Loucy (cell line): ENCODE measurements around the gene OR8K3.

Experiments used
- H2AFZ ChIP-seq: fragments of 200-600 bp; sonication (generic); 2 replicates; pipeline ENCODE4 v1.6.0; 2016; ENCODE audit warnings: antibody characterized with exemption, mild to moderate bottlenecking, low read length, moderate library complexity
- H3F3A ChIP-seq: fragments of 200-600 bp; 2 replicates; pipeline ENCODE4 v1.6.0; 2016; ENCODE audit warnings: antibody characterized with exemption, low read depth, mild to moderate bottlenecking
- H3K27me3 ChIP-seq: fragments of 200-600 bp; sonication (generic); 2 replicates; pipeline ENCODE4 v1.6.1; 2014; ENCODE audit warnings: low read length, mild to moderate bottlenecking; ENCODE audit not compliant: insufficient read depth, poor library complexity, severe bottlenecking
- H3K36me3 ChIP-seq: fragments of 200-600 bp; sonication (generic); 2 replicates; pipeline ENCODE4 v1.6.1; 2016; ENCODE audit warnings: low read length; ENCODE audit not compliant: insufficient read depth
- H3K4me1 ChIP-seq: fragments of 200-600 bp; sonication (generic); 2 replicates; pipeline ENCODE4 v1.5.1; 2014; ENCODE audit warnings: low read length, mild to moderate bottlenecking; ENCODE audit not compliant: insufficient read depth, poor library complexity, severe bottlenecking
- H3K4me2 ChIP-seq: fragments of 200-600 bp; sonication (generic); 2 replicates; pipeline ENCODE4 v1.6.0; 2014; ENCODE audit warnings: antibody characterized with exemption, low read length, low read depth, mild to moderate bottlenecking; ENCODE audit not compliant: poor library complexity, severe bottlenecking
- H3K4me3 ChIP-seq: fragments of 200-600 bp; sonication (generic); 2 replicates; pipeline ENCODE4 v1.5.1; 2014; ENCODE audit warnings: low read length, mild to moderate bottlenecking, mixed read lengths; ENCODE audit not compliant: poor library complexity, severe bottlenecking
- H3K79me2 ChIP-seq: fragments of 200-600 bp; sonication (generic); 2 replicates; pipeline ENCODE4 v1.6.1; 2014; ENCODE audit warnings: low read length; ENCODE audit not compliant: insufficient read depth
- H3K9ac ChIP-seq: fragments of 200-600 bp; sonication (generic); 2 replicates; pipeline ENCODE4 v1.6.0; 2014; ENCODE audit warnings: mild to moderate bottlenecking, low read depth, low read length, moderate library complexity; ENCODE audit not compliant: poor library complexity, severe bottlenecking
- H3K9me2 ChIP-seq: fragments of 200-600 bp; sonication (generic); replicated peaks from 2 replicates; pipeline ENCODE4 v1.6.1; 2016; ENCODE audit warnings: low read depth, low read length, mixed read lengths
- H3K9me3 ChIP-seq: fragments of 200-600 bp; sonication (generic); 2 replicates; pipeline ENCODE4 v1.6.1; 2014; ENCODE audit warnings: mild to moderate bottlenecking, antibody characterized with exemption, low read length, low read depth; ENCODE audit not compliant: insufficient read depth
- H4K20me1 ChIP-seq: fragments of 200-600 bp; sonication (generic); 2 replicates; pipeline ENCODE4 v1.6.0; 2014; ENCODE audit warnings: antibody characterized with exemption, low read length, mild to moderate bottlenecking; ENCODE audit not compliant: insufficient read depth, poor library complexity, severe bottlenecking
- EZH2phosphoT487 ChIP-seq: fragments of 200-600 bp; IDR thresholded peaks from 2 replicates; pipeline ENCODE4 v1.6.1; 2018; ENCODE audit warnings: antibody characterized with exemption, mild to moderate bottlenecking, moderate library complexity, borderline replicate concordance
- TF ChIP-seq, protein P1 (sequence below): fragments of 200-600 bp; sonication (generic); conservative IDR thresholded peaks from 2 replicates; pipeline ENCODE4 v1.5.1; 2014; ENCODE audit warnings: mild to moderate bottlenecking, antibody characterized with exemption, low read length

OR8K3 gene

DNA sequence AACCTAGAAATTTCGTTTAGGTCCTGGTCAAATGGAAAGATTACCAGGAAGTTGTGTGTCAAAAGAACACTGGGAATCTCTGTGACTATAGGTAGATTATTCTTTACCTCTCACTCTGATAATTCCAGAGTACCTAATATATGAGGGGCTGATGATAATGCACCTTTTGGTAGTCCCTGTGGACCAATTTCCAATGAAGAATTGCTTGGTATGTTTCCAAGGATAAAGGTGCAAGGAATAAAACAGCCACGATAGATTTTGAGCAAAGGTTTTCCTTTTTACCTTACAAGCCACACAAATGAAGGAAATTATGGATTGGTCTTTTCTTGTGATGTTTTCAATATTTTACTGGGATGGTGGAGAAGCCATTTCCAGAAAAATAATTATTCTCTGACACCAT lies 22.8 kb upstream of the OR8K3 start, which contains the start of gene OR8H1:
Gene OR8H1 (minus strand): TSS at position 101 of the 400 bp plus-strand sequence. CDS start 1,192 bp downstream, outside the sequence.
- H3K4me1 ChIP-seq = no peaks in the 10 kb centered on the region
- H3K9me3 ChIP-seq = no peaks in the 10 kb centered on the region
- TF ChIP-seq EZH2phosphoT487 = no peak
- TF ChIP-seq, protein P1, sequence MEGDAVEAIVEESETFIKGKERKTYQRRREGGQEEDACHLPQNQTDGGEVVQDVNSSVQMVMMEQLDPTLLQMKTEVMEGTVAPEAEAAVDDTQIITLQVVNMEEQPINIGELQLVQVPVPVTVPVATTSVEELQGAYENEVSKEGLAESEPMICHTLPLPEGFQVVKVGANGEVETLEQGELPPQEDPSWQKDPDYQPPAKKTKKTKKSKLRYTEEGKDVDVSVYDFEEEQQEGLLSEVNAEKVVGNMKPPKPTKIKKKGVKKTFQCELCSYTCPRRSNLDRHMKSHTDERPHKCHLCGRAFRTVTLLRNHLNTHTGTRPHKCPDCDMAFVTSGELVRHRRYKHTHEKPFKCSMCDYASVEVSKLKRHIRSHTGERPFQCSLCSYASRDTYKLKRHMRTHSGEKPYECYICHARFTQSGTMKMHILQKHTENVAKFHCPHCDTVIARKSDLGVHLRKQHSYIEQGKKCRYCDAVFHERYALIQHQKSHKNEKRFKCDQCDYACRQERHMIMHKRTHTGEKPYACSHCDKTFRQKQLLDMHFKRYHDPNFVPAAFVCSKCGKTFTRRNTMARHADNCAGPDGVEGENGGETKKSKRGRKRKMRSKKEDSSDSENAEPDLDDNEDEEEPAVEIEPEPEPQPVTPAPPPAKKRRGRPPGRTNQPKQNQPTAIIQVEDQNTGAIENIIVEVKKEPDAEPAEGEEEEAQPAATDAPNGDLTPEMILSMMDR = no peak
- no peaks in the 10 kb centered on the region for H4K20me1 ChIP-seq
- no peaks in the 10 kb centered on the region for H3K27me3 ChIP-seq
- no peak within 1 kb of the TSS for H3K9ac ChIP-seq
- no peak within 1 kb of the TSS for H3K4me2 ChIP-seq
- no peaks in the 10 kb centered on the region for H3F3A ChIP-seq
- H3K4me3 ChIP-seq = no peak within 1 kb of the TSS
- H3K79me2 ChIP-seq = no peaks in the 10 kb centered on the region
- no peak within 1 kb of the TSS for H2AFZ ChIP-seq
- H3K36me3 ChIP-seq = no peaks in the 10 kb centered on the region
- H3K9me2 ChIP-seq = no peaks in the 10 kb centered on the region

DNA sequence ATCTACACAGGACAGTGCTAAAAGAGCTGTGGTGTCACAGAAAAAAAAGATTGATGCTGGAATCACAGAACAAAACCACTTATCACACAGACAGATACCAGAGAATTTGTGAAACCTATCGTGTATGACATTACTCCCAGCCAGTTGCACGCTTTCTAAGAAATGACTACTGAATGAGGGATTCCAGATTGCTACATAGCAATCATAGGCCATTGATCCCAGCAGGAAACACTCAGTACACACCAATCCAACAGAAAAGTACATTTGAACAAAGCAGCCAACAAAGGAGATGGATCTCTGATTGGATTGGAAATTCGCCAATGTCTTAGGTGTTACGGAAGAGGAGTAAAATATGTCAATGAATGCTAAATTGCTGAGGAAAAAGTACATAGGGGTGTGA lies 18.0 kb upstream of the OR8K3 start:
- TF ChIP-seq, protein P1 = no peak
- no peak for TF ChIP-seq EZH2phosphoT487
- no peaks in the 10 kb centered on the region for H3K9me3 ChIP-seq
- H4K20me1 ChIP-seq = no peaks in the 10 kb centered on the region
- no peak overlapping the region for H3K9ac ChIP-seq
- no peak overlapping the region for H3K4me2 ChIP-seq
- no peaks in the 10 kb centered on the region for H3F3A ChIP-seq
- no peaks in the 10 kb centered on the region for H3K36me3 ChIP-seq
- H3K9me2 ChIP-seq = no peaks in the 10 kb centered on the region
- H3K4me1 ChIP-seq = no peaks in the 10 kb centered on the region
- no peak overlapping the region for H3K4me3 ChIP-seq
- H3K79me2 ChIP-seq = no peaks in the 10 kb centered on the region
- H2AFZ ChIP-seq = no peak overlapping the region
- no peaks in the 10 kb centered on the region for H3K27me3 ChIP-seq

DNA sequence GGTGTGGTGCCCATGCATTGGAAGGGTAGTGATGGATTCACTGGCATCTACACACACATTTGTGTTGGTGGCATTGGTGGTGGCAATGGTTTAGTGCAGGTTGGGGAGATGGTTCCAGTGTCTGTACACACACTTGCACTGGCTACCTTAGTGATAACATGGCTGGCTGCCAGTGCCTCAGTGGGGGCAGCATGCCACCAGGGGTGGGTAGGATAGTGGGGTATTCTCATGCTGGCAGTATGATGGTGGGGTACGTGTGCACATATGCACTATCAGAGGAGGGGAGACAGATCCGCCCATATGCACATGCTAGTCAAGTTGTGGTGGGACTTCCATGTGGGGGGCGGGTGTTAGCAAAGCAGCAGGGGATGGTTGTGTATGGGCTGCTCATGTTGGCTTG lies 7.1 kb upstream of the OR8K3 start:
- Histone ChIP-seq H3K9me3 (peaks cover 3% of the 10 kb centered on the region; the same call in 1 of the 2 replicates), H3K79me2 (no peaks in the 10 kb centered on the region), H4K20me1 (no peaks in the 10 kb centered on the region), H3K9me2 (no peaks in the 10 kb centered on the region), H3K9ac (no peak overlapping the region), H3K4me2 (no peak overlapping the region), H3K27me3 (no peaks in the 10 kb centered on the region), H3K36me3 (no peaks in the 10 kb centered on the region), H2AFZ (no peak overlapping the region), H3K4me1 (no peaks in the 10 kb centered on the region), H3F3A (no peaks in the 10 kb centered on the region), H3K4me3 (no peak overlapping the region)
- TF ChIP-seq, protein P1 = no peak
- TF ChIP-seq EZH2phosphoT487 = no peak
